Activated CD8-positive, alpha-beta memory T cell treated with anti-CD3 and anti-CD28 coated beads, Interleukin-2, amount 50 U/mL, for 24 hours (primary cell): ENCODE results near the gene DRC3.

Experiments used
- DNase-seq: peaks from one replicate; pipeline ENCODE4 v3.0.0-alpha.2; 2020; ENCODE audit errors: extremely low read depth

DRC3 gene

GRCh38 chr17:17965152-17965721 is 7.4 kb upstream of the DRC3 start:
- no peak for DNase-seq

- no peak for DNase-seq
Measured at GRCh38 chr17:17966399-17966798, 6.3 kb upstream of the DRC3 start.

- no peak for DNase-seq
Measured at GRCh38 chr17:17970699-17971430, 1.8 kb upstream of the DRC3 start.

GRCh38 chr17:17971431-17972125 is 1.1 kb upstream of the DRC3 start:
- no peak for DNase-seq

- DNase-seq: no peak
Measured at GRCh38 chr17:17972952-17973254, 241 bp downstream of the DRC3 start.

- DNase-seq: no peak
Measured at GRCh38 chr17:17975436-17975835, 2.8 kb downstream of the DRC3 start.

- no peak for DNase-seq
Measured at GRCh38 chr17:17976931-17977570, 4.4 kb downstream of the DRC3 start.

GRCh38 chr17:17978481-17979424 is 6.1 kb downstream of the DRC3 start:
- DNase-seq: no peak

- no peak for DNase-seq
Measured at GRCh38 chr17:17979778-17980177, 7.1 kb downstream of the DRC3 start.

- no peak for DNase-seq
Measured at GRCh38 chr17:17981330-17981729, 8.7 kb downstream of the DRC3 start.

GRCh38 chr17:17982801-17983200 is 10.1 kb downstream of the DRC3 start:
- DNase-seq: no peak

- DNase-seq: no peak
Measured at GRCh38 chr17:17983376-17983775, 10.7 kb downstream of the DRC3 start.

- DNase-seq: no peak
Measured at GRCh38 chr17:17983776-17984175, 11.1 kb downstream of the DRC3 start.

GRCh38 chr17:17985153-17985552 is 12.5 kb downstream of the DRC3 start:
- DNase-seq: no peak

- no peak for DNase-seq
Measured at GRCh38 chr17:17985555-17985954, 12.9 kb downstream of the DRC3 start.

- DNase-seq: no peak
Measured at GRCh38 chr17:17987187-17987896, 14.7 kb downstream of the DRC3 start.

- DNase-seq: no peak
Measured at GRCh38 chr17:17987901-17988300, 15.2 kb downstream of the DRC3 start.

GRCh38 chr17:17988427-17988945 is 15.8 kb downstream of the DRC3 start:
- no peak for DNase-seq

GRCh38 chr17:17989081-17989480 is 16.4 kb downstream of the DRC3 start:
- DNase-seq: no peak

- no peak for DNase-seq
Measured at GRCh38 chr17:17989618-17990017, 17.0 kb downstream of the DRC3 start.

GRCh38 chr17:17990282-17990681 is 17.6 kb downstream of the DRC3 start:
- no peak for DNase-seq
